22Rv1 (cell line): ENCODE results near the gene BABAM2.

Experiments
- H3K27ac ChIP-seq: fragments of 450-650 bp; 2 replicates; pipeline ENCODE4 v1.5.1; 2017
- CTCF ChIP-seq: fragments of 450-650 bp; IDR thresholded peaks from 2 replicates; pipeline ENCODE4 v1.5.1; 2017; ENCODE audit warnings: mild to moderate bottlenecking
- ZFX ChIP-seq: fragments of 450-650 bp; IDR thresholded peaks from 2 replicates; pipeline ENCODE4 v1.6.1; 2017; ENCODE audit warnings: antibody characterized with exemption, borderline replicate concordance

The BABAM2 gene

GRCh38 chr2:27890146-27890923 is at the start of gene BABAM2, which contains the start of gene RBKS:
TSS of gene BABAM2 (plus strand) at chr2:27890729. CDS start at chr2:27894557, 3,828 bp downstream.
TSS of gene RBKS (minus strand) at chr2:27890387. CDS start at chr2:27890345, 42 bp downstream.
- peak within 1 kb of the TSS; percentile 72 for H3K27ac ChIP-seq
- no peak for TF ChIP-seq ZFX
- no peak for TF ChIP-seq CTCF

GRCh38 chr2:27842894-27843293 is 47.6 kb upstream of the BABAM2 start:
- no peak overlapping the region for H3K27ac ChIP-seq
- TF ChIP-seq ZFX, result no peak
- TF ChIP-seq CTCF, result no peak

GRCh38 chr2:27843992-27844391 is 46.5 kb upstream of the BABAM2 start:
- no peak overlapping the region for H3K27ac ChIP-seq
- no peak for TF ChIP-seq ZFX
- TF ChIP-seq CTCF, result no peak

- TF ChIP-seq ZFX (no peak), CTCF (no peak)
- H3K27ac ChIP-seq, result no peak overlapping the region
Measured at GRCh38 chr2:27844821-27845255, 45.7 kb upstream of the BABAM2 start.

GRCh38 chr2:27847333-27847732 is 43.2 kb upstream of the BABAM2 start:
- H3K27ac ChIP-seq, result no peak overlapping the region
- TF ChIP-seq CTCF (no peak), ZFX (no peak)

GRCh38 chr2:27849558-27850205 is 40.8 kb upstream of the BABAM2 start:
- TF ChIP-seq CTCF (no peak), ZFX (no peak)
- H3K27ac ChIP-seq, result no peak overlapping the region

- H3K27ac ChIP-seq, result no peak overlapping the region
- TF ChIP-seq CTCF (no peak), ZFX (no peak)
Measured at GRCh38 chr2:27852691-27853090, 37.8 kb upstream of the BABAM2 start.
